Calu3 (cell line): ENCODE data around the gene LEMD2. TPM values are rescaled to one million over a fixed set of nuclear protein-coding genes. Genes with fewer than 3 reads are reported as not detected.

Experiments used
- BruUV-seq: library from RNA; stranded (reverse); fragments of 400-500 nt; replicated peaks from 2 replicates; lab custom pipeline; 2021; lab: Mats Ljungman, UMichigan
- CTCF ChIA-PET: fragments of 300-600 bp; sonication (Branson Sonifier 250); formaldehyde crosslinking; loops from one replicate; lab custom pipeline; 2022; ENCODE audit warnings: antibody characterized with exemption; lab: Charles Lee
- DNase-seq: peaks from one replicate; pipeline ENCODE4 v3.0.0; 2022
- H3K27ac Mint-ChIP-seq: one replicate; pipeline ENCODE4 v1.8.0; 2022; ENCODE audit warnings: mixed read lengths; ENCODE audit not compliant: unreplicated experiment
- H3K27me3 Mint-ChIP-seq: one replicate; pipeline ENCODE4 v1.8.0; 2022; ENCODE audit warnings: mixed read lengths; ENCODE audit not compliant: unreplicated experiment
- H3K36me3 Mint-ChIP-seq: one replicate; pipeline ENCODE4 v1.8.0; 2022; ENCODE audit warnings: mild to moderate bottlenecking, moderate library complexity, mixed read lengths; ENCODE audit not compliant: insufficient read depth, unreplicated experiment
- H3K4me1 Mint-ChIP-seq: one replicate; pipeline ENCODE4 v1.8.0; 2022; ENCODE audit warnings: mild to moderate bottlenecking, low read depth, mixed read lengths; ENCODE audit not compliant: unreplicated experiment
- H3K4me3 Mint-ChIP-seq: one replicate; pipeline ENCODE4 v1.8.0; 2022; ENCODE audit warnings: mild to moderate bottlenecking, low read depth, moderate library complexity, mixed read lengths; ENCODE audit not compliant: unreplicated experiment
- H3K9me3 Mint-ChIP-seq: one replicate; pipeline ENCODE4 v1.8.0; 2022; ENCODE audit warnings: low read depth, mixed read lengths; ENCODE audit not compliant: unreplicated experiment
- CTCF ChIP-seq: fragments of 200-600 bp; IDR thresholded peaks from one replicate; pipeline ENCODE4 v1.8.0; 2022; ENCODE audit warnings: antibody characterized with exemption; ENCODE audit not compliant: unreplicated experiment
- intact Hi-C: fragments of 100-400 bp; cut with micrococcal nuclease; formaldehyde crosslinking; loops from one replicate; pipeline ENCODE4 v1.10.0; 2022; ENCODE audit not compliant: unreplicated experiment
- total RNA-seq: library from RNA; stranded (reverse); gene quantifications from 2 replicates; pipeline ENCODE4 v1.2.3, GENCODE V29; 2022

Gene LEMD2
- total RNA-seq, 1 experiment from 2014 or later: 126 TPM

GRCh38 chr6:33727126-33727525 is 61.8 kb downstream of the LEMD2 start:
- Mint-ChIP-seq H3K27ac (no peak overlapping the region), H3K36me3 (no peaks in the 10 kb centered on the region), H3K4me1 (peaks cover 23% of the 10 kb centered on the region), H3K27me3 (peaks cover 24% of the 10 kb centered on the region), H3K9me3 (no peaks in the 10 kb centered on the region), H3K4me3 (no peak overlapping the region)
- CTCF ChIA-PET: no interaction called here
- no peak for DNase-seq
- intact Hi-C loops: no loop called here
- no TSS peak for BruUV-seq
- TF ChIP-seq CTCF: no peak

- CTCF ChIA-PET: no interaction called here
- peaks cover 26% of the 10 kb centered on the region for H3K27me3 Mint-ChIP-seq
- no peak for TF ChIP-seq CTCF
- no peak overlapping the region for H3K4me3 Mint-ChIP-seq
- H3K9me3 Mint-ChIP-seq: no peaks in the 10 kb centered on the region
- BruUV-seq: no TSS peak
- peaks cover 18% of the 10 kb centered on the region for H3K4me1 Mint-ChIP-seq
- no peak for DNase-seq
- no peak overlapping the region for H3K27ac Mint-ChIP-seq
- intact Hi-C loops: no loop called here
- H3K36me3 Mint-ChIP-seq: no peaks in the 10 kb centered on the region
Measured at GRCh38 chr6:33726696-33727095, 62.2 kb downstream of the LEMD2 start.

- TF ChIP-seq CTCF: no peak
- Mint-ChIP-seq H3K36me3 (no peaks in the 10 kb centered on the region), H3K9me3 (no peaks in the 10 kb centered on the region), H3K27ac (no peak overlapping the region), H3K27me3 (peaks cover 26% of the 10 kb centered on the region), H3K4me1 (peaks cover 12% of the 10 kb centered on the region), H3K4me3 (no peak overlapping the region)
- DNase-seq: no peak
- BruUV-seq: no TSS peak
- CTCF ChIA-PET: interaction anchor here (0.6 kb wide), 1 partner anchor 17 kb away, joined by 3 read pairs; no protein-coding TSS in a partner anchor
- intact Hi-C loops: no loop called here
Measured at GRCh38 chr6:33725891-33726673, 62.8 kb downstream of the LEMD2 start.

GRCh38 chr6:33725222-33725621 is 63.7 kb downstream of the LEMD2 start:
- no peak overlapping the region for H3K4me3 Mint-ChIP-seq
- no TSS peak for BruUV-seq
- peaks cover 11% of the 10 kb centered on the region for H3K4me1 Mint-ChIP-seq
- H3K27ac Mint-ChIP-seq: no peak overlapping the region
- intact Hi-C loops: no loop called here
- CTCF ChIA-PET: interaction anchor here (0.6 to 0.7 kb wide), 3 partner anchors 25 to 236 kb away, joined by 3 to 4 read pairs (median 3); no protein-coding TSS in a partner anchor
- TF ChIP-seq CTCF: no peak
- H3K27me3 Mint-ChIP-seq: peaks cover 26% of the 10 kb centered on the region
- no peak for DNase-seq
- H3K9me3 Mint-ChIP-seq: no peaks in the 10 kb centered on the region
- no peaks in the 10 kb centered on the region for H3K36me3 Mint-ChIP-seq
